GM21390 (cell line): ENCODE data around the gene CUTA.
"Not testable (repeated sequence)": the region's sequence is repeated elsewhere in the genome, so short reads cannot be mapped to it uniquely, and the experiment has no call there.

Source experiments
- ATAC-seq: cut with Tn5 transposase; IDR thresholded peaks from one replicate; pipeline ENCODE4 v1.9.1; 2021; ENCODE audit not compliant: unreplicated experiment

The CUTA gene

DNA sequence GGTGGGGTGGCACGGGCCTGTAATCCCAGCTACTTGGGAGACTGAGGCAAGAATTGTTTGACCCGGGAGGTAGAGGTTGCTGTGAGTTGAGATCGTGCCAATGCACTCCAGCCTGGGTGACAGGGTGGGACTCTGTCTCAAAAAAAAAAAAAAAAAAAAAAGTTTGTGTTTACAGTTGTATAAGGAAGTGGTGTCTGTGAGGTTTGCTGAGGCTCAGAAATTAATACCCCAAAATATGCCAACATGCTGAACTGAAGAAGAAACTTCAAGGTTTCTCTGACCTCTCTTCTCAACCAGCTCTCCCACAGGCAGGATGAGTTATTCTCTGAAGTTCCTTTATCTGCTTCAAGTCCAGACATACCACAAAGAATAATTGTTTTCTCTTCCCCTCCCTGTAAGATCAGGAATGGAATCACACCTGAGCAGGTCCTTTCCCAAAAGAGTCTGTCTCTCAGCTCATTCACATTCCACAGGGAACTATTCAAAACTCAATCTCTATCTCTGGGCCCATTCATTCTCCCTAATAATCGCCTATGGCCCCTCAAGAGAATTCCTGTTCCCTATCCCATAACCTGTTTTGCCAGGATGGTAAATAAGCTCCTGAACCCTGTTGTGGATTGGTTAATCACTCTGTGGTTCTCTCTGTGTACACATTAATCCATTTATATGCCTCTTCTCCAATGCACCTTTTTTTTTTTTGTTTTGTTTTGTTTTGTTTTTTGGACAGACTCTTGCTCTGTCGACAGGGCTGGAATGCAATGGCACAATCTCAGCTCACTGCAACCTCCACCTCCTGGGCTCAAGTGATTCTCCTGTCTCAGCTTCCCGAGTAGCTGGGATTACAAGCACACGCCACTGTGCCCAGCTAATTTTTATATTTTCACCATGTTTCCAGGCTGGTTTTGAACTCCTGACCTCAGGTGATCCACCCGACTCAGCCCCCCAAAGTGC lies 43.7 kb downstream of the CUTA start:
- ATAC-seq: no peak

DNA sequence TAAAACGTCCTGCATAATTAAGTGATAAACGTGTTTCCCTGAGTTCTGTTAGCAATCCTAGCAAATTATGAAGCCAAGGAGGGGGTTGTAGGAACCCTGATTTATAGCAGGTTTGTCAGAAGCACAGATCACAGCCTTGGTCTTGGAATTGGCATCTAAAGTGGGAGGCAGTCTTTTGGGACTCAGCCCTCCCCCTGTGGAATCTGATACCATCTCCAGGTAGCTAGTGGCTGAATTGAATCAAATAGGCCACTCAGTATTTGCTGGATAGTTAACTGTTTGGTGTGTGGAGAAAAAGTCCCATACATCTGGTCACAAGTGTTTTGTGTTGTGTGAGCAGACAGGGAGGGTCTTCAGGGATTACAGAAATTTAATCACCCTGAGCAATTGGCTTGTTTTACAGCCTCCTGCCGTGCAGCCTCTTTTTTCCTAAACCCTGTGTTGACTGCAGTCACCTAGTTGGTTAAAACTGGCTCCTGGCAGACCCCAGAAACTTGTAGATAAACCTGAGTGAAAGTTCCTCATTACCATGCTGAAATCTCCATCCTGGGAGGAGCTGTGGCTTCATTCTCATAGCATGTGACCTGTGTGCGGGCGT lies 45.3 kb downstream of the CUTA start:
- ATAC-seq: no peak

DNA sequence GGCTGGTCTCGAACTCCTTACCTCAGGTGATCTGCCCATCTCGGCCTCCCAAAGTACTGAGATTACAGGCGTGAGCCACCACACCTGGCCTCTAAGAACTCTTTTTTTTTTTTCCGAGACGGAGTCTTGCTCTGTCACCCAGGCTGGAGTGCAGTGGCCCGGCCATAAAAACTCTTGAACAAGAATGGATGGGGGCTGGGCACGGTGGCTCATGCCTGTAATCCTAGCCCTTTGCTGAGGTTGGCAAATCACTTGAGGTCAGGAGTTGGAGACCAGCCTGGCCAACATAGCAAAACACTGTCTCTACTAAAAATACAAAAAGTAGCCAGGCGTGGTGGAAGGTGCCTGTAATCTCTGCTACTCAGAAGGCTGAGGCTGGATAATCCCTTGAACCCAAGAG lies 46.0 kb downstream of the CUTA start:
- not testable (repeated sequence) for ATAC-seq

DNA sequence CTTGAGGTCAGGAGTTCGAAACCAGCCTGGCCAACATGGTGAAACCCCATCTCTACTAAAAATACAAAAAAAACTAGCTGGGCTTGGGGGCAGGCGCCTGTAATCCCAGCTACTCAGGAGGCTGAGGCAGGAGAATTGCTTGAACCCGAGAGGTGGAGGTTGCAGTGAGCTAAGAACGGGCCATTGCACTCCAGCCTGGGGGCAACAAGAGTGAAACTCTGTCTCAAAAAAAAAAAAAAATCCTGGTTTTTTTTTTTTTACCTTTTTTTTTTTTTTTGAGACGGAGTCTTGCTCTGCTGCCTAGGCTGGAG lies 50.2 kb downstream of the CUTA start:
- ATAC-seq: not testable (repeated sequence)

DNA sequence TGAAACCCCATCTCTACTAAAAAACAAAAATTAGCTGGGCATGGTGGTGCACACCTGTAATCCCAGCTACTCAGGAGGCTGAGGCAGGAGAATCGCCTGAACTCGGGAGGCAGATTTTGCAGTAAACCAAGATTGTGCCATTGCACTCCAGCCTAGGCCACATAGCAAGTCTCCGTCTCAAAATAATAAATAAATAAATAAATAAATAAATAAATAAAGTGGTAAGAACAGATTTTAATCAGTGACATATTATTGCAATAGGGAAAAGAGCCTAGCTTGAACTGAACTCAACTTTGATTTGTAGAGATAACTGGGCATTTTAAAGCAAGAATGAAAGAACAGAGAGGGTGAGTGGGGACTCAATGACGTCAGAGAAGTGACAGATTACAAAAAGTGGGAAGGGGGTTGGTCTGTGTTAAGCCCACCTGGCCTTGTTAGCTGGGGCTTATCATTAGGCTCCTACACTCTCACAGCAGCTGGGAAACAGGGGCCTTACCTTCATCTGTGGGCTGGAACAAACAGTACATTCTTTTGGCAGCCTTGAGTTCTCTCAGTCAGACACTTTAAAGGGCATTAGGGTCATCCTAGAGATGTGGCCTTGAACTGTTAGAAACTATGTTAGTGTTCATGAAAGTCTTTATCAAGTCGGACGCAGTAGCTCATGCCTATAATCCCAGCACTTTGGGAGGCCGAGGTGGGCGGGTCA lies 50.7 kb downstream of the CUTA start:
- no peak for ATAC-seq
